DOHH2 (cell line): Measurements from ENCODE around the gene CALHM1.

Experiments
- CTCF ChIP-seq: fragments of 200-600 bp; sonication (generic); IDR thresholded peaks from one replicate; pipeline ENCODE4 v1.5.1; 2014; ENCODE audit warnings: antibody characterized with exemption, mild to moderate bottlenecking, low read depth, low read length; ENCODE audit not compliant: poor library complexity, severe bottlenecking
- EZH2phosphoT487 ChIP-seq: fragments of 200-600 bp; sonication (generic); IDR thresholded peaks from 2 replicates; pipeline ENCODE4 v1.6.1; 2017; ENCODE audit warnings: borderline replicate concordance, mild to moderate bottlenecking, antibody characterized with exemption, low read length, moderate library complexity, mixed read lengths

- TF ChIP-seq CTCF, result no peak
- no peak for TF ChIP-seq EZH2phosphoT487
Measured at GRCh38 chr10:103463499-103463898, 4.8 kb upstream of the CALHM1 start.
